ENCODE results near the gene CDC14A. TPM values are rescaled to one million over a fixed set of nuclear protein-coding genes. Genes with fewer than 3 reads are reported as not detected.

The CDC14A gene
- total and polyA plus RNA-seq, 2 of the 8 experiments (the other 6 are each of a cell fraction or from before 2014, with no cell fraction given), result 3.2 to 8.9 TPM

DNA sequence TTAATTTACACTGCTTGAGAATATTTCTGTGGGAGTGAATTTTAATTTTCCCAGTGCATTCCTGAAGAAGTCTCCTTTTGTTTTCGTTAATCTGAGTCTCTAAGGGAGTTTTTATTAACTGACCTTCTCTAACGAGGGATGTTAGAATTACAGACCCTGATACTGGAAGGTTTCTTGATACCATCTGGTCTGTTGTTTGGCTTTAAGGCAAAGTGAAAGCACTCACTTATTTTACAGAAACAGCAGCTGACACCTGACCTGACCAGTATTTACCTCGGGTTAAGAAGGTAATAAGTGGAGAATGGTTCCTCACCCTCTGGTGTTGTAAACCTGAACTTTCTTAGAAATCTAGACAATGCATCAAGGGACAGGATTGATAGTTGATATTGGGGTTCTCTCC is 12.4 kb downstream of the CDC14A start:
- H3K9me3 ChIP-seq (ENCODE audit: insufficient read depth in 2 of 2, low read depth in 1 of 2, low read length in 1 of 2), result no peaks in the 10 kb centered on the region
- H3K56ac ChIP-seq (replicated peaks; ENCODE audit: insufficient read length, low read depth, low read length), result no peak overlapping the region
- H2BK20ac ChIP-seq (ENCODE audit: low read length), result no peak overlapping the region
- H2AK5ac ChIP-seq (ENCODE audit: low read depth, low read length), result no peak overlapping the region
- H3K36me3 ChIP-seq (ENCODE audit: control insufficient read depth in 2 of 4, insufficient read depth in 4 of 4, low read length in 3 of 4), result no peaks in the 10 kb centered on the region
- DNase-seq (ENCODE audit: low read depth in 1 of 2, low spot score in 2 of 2) (no peak), FAIRE-seq (no peak)
- H3K27me3 ChIP-seq (replicated peaks in 1 of 4; ENCODE audit: control insufficient read depth in 3 of 4, extremely low read depth in 1 of 4, insufficient read depth in 3 of 4, low read length in 3 of 4), result no peaks in the 10 kb centered on the region
- H3K79me2 ChIP-seq (ENCODE audit: control insufficient read depth in 1 of 2, insufficient read depth in 2 of 2, low read length in 2 of 2), result peaks cover 0 to 59% of the 10 kb centered on the region in 2 experiments; a peak in 3 of 4 replicates
- H2BK5ac ChIP-seq (ENCODE audit: low read depth, low read length), result no peak overlapping the region
- H4K91ac ChIP-seq (replicated peaks; ENCODE audit: insufficient read length, low read length), result no peak overlapping the region
- H2BK15ac ChIP-seq (ENCODE audit: low read length), result no peak overlapping the region
- H3K23me2 ChIP-seq (ENCODE audit: low read depth, low read length), result no peaks in the 10 kb centered on the region
- no peak overlapping the region for H3K9ac ChIP-seq (replicated peaks in 1 of 4; ENCODE audit: extremely low read depth in 1 of 4, low read depth in 3 of 4, low read length in 3 of 4)
- H3K4ac ChIP-seq (replicated peaks; ENCODE audit: insufficient read length, low read depth, low read length), result no peak overlapping the region
- H3K14ac ChIP-seq (ENCODE audit: insufficient read length), result no peak overlapping the region
- no peak overlapping the region for H3K27ac ChIP-seq (ENCODE audit: low read depth, low read length)
- POLR2A ChIA-PET (ENCODE audit: partially characterized antibody), result interaction anchor here (0.9 kb wide), 1 partner anchor 12 kb away, joined by 4 read pairs; the partner anchor contains the start of gene CDC14A
- H3K23ac ChIP-seq (ENCODE audit: insufficient read length), result no peak overlapping the region
- H2AFZ ChIP-seq (ENCODE audit: low read length), result no peak overlapping the region
- H4K20me1 ChIP-seq (replicated peaks in 1 of 2; ENCODE audit: control insufficient read depth in 1 of 2, insufficient read depth in 2 of 2, low read length in 2 of 2), result no peaks in the 10 kb centered on the region
- H4K5ac ChIP-seq (ENCODE audit: insufficient read length, low read depth, low read length), result no peak overlapping the region
- H3K79me1 ChIP-seq (ENCODE audit: low read depth, low read length), result peaks cover 3% of the 10 kb centered on the region
- WGBS, 2 experiments (ENCODE audit: extremely low coverage in 1 of 2, insufficient coverage in 1 of 2, insufficient read length in 1 of 2, insufficient replicate concordance in 2 of 2, low coverage in 1 of 2, low lambda C conversion rate in 2 of 2, missing lambda C conversion rate in 1 of 2), result 83% methylated on average over 3 of the region's 3 CpGs; no CpG with 5 or more reads in 1 of the 2 experiments
- H3K4me1 ChIP-seq (replicated peaks in 1 of 4; ENCODE audit: control insufficient read depth in 3 of 4, insufficient read depth in 4 of 4, low read length in 3 of 4), result peaks cover 2 to 6% (median 5%) of the 10 kb centered on the region in 4 experiments; a peak in 5 of 7 replicates
- H3K4me2 ChIP-seq (ENCODE audit: insufficient read depth in 1 of 2, low read depth in 2 of 2, low read length in 2 of 2), result no peak overlapping the region; a peak in 1 of 4 replicates
- H2BK120ac ChIP-seq (replicated peaks; ENCODE audit: low read depth, low read length), result no peak overlapping the region
- H3K4me3 ChIP-seq (ENCODE audit: extremely low read depth in 1 of 4, insufficient read depth in 2 of 4, low read depth in 3 of 4, low read length in 4 of 4), result no peak overlapping the region
- H3K18ac ChIP-seq (ENCODE audit: extremely low read depth, low read length), result no peak overlapping the region
- no peak overlapping the region for H4K8ac ChIP-seq (ENCODE audit: extremely low read depth, insufficient read depth, low read length)
- no peak overlapping the region for H2BK12ac ChIP-seq (ENCODE audit: low read depth, low read length)
- CTCF ChIA-PET (ENCODE audit: partially characterized antibody), result interaction anchor here (1.1 to 1.7 kb wide), 3 partner anchors 13 to 39 kb away, joined by 3 to 4 read pairs (median 3); no protein-coding TSS in a partner anchor
- TF ChIP-seq TEAD4 (IDR thresholded peaks at IDR 0.05; ENCODE audit: low read depth, low read length), result no peak
- no peak for TF ChIP-seq TAF7 (optimal IDR thresholded peaks at IDR 0.05; ENCODE audit: borderline replicate concordance, low read depth, low read length)
- TF ChIP-seq NANOG (IDR thresholded peaks at IDR 0.05; ENCODE audit: insufficient read depth, low read depth, low read length, poor library complexity, severe bottlenecking), result no peak
- no peak for TF ChIP-seq SAP30 (IDR thresholded peaks at IDR 0.05; ENCODE audit: insufficient read depth, insufficient replicate concordance, low read length)
- TF ChIP-seq RAD21 (IDR thresholded peaks at IDR 0.05 in 1 of 2, conservative IDR thresholded peaks at IDR 0.05 in 1 of 2; ENCODE audit: low read depth in 2 of 2, low read length in 2 of 2), result no peak
- TF ChIP-seq YY1 (IDR thresholded peaks at IDR 0.05; ENCODE audit: low read depth, low read length), result no peak
- no peak for TF ChIP-seq KDM4A (IDR thresholded peaks at IDR 0.05; ENCODE audit: low read depth, low read length, severe bottlenecking)
- TF ChIP-seq SIRT6 (IDR thresholded peaks at IDR 0.05; ENCODE audit: low read length), result no peak
- no peak for TF ChIP-seq HDAC2 (IDR thresholded peaks at IDR 0.05; ENCODE audit: borderline replicate concordance in 1 of 2, low read depth in 2 of 2, low read length in 2 of 2)
- TF ChIP-seq MAFK (IDR thresholded peaks at IDR 0.05; ENCODE audit: low read depth, low read length), result no peak

Data from H1 (cell line).